Fibroblast of villous mesenchyme (primary cell): ENCODE measurements around the gene TPGS1. TPM values are rescaled to one million over a fixed set of nuclear protein-coding genes. Genes with fewer than 3 reads are reported as not detected.

ENCODE experiments used
- DNase-seq: peaks from one replicate; pipeline ENCODE4 v3.0.0-alpha.2; 2010; ENCODE audit warnings: low read depth
- H3K4me3 ChIP-seq: 2 replicates; pipeline ENCODE4 v1.5.1; 2011; ENCODE audit warnings: low read depth, mild to moderate bottlenecking, low read length
- CTCF ChIP-seq: IDR thresholded peaks from 2 replicates; pipeline ENCODE4 v1.5.1; 2012; ENCODE audit warnings: low read depth, mild to moderate bottlenecking, low read length; ENCODE audit not compliant: insufficient read depth
- total RNA-seq: library from RNA; depleted of rRNA; stranded (reverse); fragments of >200 nt; gene quantifications from 2 replicates; pipeline ENCODE4 v1.2.3, GENCODE V29; 2012

The TPGS1 gene
- total RNA-seq, 1 donor = 16.8 TPM

- H3K4me3 ChIP-seq = no peak overlapping the region
- no peak for TF ChIP-seq CTCF
- no peak for DNase-seq
Measured at GRCh38 chr19:496986-497385, 10.3 kb upstream of the TPGS1 start.

- no peak overlapping the region for H3K4me3 ChIP-seq
- no peak for DNase-seq
- no peak for TF ChIP-seq CTCF
Measured at GRCh38 chr19:497491-497868, 9.8 kb upstream of the TPGS1 start.

- DNase-seq = no peak
- no peak for TF ChIP-seq CTCF
- H3K4me3 ChIP-seq = no peak overlapping the region
Measured at GRCh38 chr19:497869-498510, 9.3 kb upstream of the TPGS1 start.

- no peak for TF ChIP-seq CTCF
- H3K4me3 ChIP-seq = no peak overlapping the region
- no peak for DNase-seq
Measured at GRCh38 chr19:498511-498891, 8.8 kb upstream of the TPGS1 start.

- TF ChIP-seq CTCF = no peak
- DNase-seq = no peak
- no peak overlapping the region for H3K4me3 ChIP-seq
Measured at GRCh38 chr19:498977-499623, 8.2 kb upstream of the TPGS1 start.

- no peak overlapping the region for H3K4me3 ChIP-seq
- TF ChIP-seq CTCF = no peak
- DNase-seq = no peak
Measured at GRCh38 chr19:501646-502045, 5.7 kb upstream of the TPGS1 start.

GRCh38 chr19:504616-505015 lies 2.7 kb upstream of the TPGS1 start:
- no peak overlapping the region for H3K4me3 ChIP-seq
- TF ChIP-seq CTCF = no peak
- DNase-seq = no peak
